ENCODE measurements around the gene OR2T10.
A peak's percentile ranks its signal among the peaks of the same experiment; 100 is the strongest.
"Not testable (repeated sequence)": the region's sequence is repeated elsewhere in the genome, so short reads cannot be mapped to it uniquely, and the experiment has no call there.

OR2T10 gene

GRCh38 chr1:248597589-248597988 is at the start of gene OR2T10:
Gene OR2T10, minus strand, starts transcription at chr1:248597700. Its CDS starts 3,932 bp downstream, at chr1:248593768.
- DNase-seq: no peak

DNA sequence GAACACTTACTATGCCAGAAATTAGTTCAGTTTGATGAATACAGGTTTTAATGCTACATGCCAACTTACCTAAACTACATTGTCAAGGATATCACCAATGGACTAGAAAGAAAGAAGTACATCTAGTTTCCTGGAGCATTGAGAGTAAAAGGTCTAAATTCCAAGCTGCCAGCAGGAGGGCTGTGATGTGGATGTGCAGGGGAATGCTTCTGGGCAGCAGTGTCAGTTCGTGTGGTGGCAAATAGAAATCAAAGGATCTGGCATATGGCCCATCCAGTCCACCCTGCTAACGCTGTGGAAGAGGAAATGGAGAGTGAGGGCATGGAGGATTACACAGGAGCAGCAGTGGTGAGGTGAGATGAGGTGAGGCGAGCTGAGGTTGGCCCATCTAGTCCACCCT is 47.7 kb upstream of the OR2T10 start, which contains the start of gene OR2T35:
OR2T35 (minus strand) TSS at position 101 of the 400 bp plus-strand sequence. CDS start 6,020 bp downstream, outside the sequence.
- not testable (repeated sequence) for DNase-seq

- DNase-seq: not testable (repeated sequence)
Observed at GRCh38 chr1:248642971-248643651, 45.6 kb upstream of the OR2T10 start.

DNA sequence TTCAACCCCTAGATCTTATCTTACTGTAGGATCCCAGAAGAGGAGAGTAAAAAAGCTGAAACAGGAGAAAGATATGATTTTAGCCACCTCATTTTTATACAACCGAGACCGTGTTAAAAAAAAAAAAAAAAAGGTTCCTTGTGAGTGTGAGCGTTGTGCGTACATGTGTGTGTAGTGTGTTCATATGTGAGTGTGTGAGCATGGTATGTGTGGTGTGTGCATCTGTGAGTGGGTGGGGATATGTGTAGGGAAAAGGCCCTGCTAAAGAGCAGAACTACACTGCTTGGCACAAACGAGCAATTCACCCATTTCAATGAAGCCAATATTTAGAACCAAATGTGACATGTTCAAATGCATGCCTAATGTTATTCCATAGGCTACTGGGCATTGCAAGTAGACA is 44.1 kb upstream of the OR2T10 start:
- not testable (repeated sequence) for DNase-seq

DNA sequence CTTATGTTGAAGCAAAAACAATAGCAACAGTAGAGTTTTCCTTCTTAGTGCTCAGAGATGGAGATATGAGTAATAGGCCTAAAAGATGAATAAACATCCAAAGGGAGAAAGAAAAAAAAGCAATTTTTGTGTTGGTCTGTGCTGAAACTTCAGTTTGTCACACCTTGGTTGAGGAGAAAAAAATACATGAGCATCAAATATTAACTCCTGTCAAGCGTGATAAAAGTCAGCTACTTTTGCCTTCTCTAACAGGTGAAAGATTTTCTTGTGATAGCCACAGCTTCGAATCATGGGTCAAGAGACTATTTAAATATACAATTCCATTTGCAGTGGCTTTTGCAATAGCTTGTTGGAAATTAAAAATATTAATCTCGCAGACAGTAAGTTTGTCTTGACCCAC is 43.4 kb upstream of the OR2T10 start:
- not testable (repeated sequence) for DNase-seq

DNA sequence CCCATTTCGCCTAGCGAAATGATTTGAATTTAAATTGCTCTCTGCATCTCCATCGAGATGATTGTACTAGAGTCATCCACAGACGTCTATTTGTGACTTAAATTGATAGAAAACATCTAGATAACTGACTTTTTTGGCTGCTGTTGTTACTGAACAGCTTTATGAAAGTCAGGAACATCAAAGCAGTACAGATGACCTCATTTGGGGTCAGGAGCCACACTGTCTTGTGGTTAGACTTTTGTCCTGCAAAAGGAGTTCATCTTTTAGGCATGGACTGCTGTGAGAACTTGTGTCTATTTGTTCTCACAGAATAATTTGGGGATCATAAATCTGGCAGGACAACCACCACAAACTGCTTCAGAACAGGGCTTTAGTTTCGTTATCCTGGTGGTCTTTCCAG is 42.2 kb upstream of the OR2T10 start:
- DNase-seq: not testable (repeated sequence)

DNA sequence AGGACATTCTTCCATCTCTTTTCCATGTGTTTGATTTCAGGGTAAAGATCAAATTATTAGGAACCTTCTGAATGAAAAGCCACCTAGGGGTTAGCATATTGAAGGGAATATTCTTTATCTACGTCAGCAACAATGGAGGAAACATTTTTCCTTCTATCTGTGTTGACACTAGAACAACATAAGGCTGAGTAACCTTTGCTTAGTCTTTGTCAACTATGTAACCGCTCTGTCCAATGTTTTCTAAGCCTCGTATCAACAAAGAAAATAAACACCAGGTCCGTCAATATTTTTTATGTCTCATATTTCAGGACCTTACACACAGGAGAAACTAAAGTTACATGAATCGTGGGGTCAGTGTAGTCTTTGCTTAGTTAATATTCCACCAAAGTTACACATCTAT is 39.1 kb upstream of the OR2T10 start:
- not testable (repeated sequence) for DNase-seq

GRCh38 chr1:248634991-248635390 is 37.5 kb upstream of the OR2T10 start, which contains the start of gene OR2T11:
Gene OR2T11, minus strand, starts transcription at chr1:248635091. Its CDS starts 7,963 bp downstream, at chr1:248627128.
- not testable (repeated sequence) for DNase-seq

GRCh38 chr1:248631354-248632008 is 34.0 kb upstream of the OR2T10 start:
- no peak for DNase-seq

GRCh38 chr1:248630551-248630950 is 33.1 kb upstream of the OR2T10 start:
- DNase-seq: no peak

DNA sequence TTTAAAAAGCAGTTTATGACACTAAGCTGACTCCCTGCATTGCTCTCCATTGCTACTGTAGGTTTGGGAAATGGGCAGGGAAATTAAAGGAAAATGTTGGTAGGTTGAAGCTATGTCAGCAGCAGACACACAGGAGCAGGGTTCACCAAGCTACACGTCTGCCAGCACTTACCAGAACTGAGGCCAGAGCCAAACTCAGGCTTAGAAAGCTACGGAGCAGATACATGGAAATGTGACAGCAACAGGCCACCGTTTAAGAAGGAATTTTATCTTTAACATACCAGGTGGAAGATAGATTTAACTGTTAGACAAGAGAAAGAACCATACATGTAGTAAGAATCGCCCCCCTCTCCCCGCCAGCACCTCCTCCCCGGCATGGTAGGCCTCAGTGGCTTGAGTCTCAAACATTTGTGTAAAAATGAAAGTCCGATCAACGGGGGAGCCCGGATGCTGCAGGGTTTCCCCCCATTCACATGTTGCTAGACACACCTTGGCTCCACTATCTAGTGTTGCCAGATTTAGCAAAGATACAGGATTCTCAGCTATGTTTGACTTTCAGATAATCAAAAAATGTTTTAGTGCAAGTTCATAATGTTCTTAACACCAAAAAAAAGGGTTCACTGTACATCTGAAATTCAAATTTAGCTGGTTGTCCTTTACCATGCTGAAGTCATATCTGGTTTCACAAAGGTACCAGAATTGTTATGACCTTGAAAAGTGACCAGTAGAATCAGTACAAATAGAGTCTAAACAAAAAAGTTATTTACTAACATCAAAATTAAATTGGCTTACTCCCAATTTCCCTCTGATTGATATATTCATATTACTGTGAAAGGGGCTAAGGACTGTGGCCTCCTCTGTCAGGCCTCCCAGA is 30.7 kb upstream of the OR2T10 start:
- no peak for DNase-seq

DNA sequence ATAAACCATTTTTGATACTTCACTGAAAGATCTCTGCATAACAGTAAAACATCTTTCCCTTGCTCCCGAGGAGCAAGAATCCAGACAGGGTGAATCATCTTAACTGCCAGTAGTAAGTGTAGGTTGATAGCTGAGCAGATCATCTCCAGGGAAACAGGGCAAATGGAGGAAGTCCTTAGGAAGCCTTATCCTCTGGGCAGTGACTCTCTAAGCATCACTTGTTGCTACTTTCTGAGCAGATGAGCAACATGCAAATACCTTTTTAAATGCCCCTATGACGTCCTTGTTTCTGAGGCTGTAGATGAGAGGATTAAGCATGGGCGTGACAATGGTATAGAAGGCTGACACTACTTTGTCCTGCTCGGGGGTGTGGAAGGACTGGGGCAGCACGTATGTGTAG is 28.5 kb upstream of the OR2T10 start:
- no peak for DNase-seq

DNA sequence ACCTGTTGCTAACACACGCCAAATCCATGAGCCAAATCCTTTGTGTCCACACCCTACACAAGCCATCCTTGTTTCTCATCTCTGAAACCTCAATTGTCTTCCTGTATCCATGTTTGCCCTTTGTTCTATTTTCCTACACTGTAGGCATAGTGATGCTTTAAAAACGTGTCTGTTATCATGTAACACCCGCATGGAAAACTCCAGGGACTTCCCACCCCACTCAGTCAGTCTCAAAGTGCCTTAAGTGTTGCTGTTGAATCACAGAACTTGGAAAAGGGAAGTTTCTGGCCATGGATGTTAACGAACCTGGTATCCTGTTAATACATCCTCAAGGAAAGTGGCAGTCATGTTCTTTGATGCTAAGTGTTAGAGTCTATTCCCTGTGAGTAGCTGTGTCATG is 27.7 kb upstream of the OR2T10 start:
- no peak for DNase-seq

DNA sequence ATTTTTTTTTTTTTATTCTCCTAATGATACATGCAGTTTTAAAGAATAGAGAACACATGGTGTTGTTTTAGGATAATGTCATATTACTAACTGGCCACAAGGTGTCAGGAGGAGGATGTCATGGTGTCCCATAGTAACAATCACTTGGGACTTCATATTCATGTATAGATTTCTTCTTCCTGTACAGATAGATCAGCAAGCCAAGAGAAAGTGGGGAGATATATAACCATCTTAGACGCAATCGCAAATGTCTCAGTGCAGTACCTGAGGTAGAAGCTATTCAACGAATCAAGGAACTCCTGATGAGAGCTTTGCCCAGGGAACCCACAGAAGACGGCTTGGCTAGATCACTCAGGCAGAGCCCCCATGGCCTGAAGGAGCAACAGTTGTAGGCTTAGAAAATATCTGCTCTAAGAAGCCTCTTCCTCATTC is 25.1 kb upstream of the OR2T10 start:
- DNase-seq: peak; percentile 38

- no peak for DNase-seq
Observed at GRCh38 chr1:248621770-248622169, 24.3 kb upstream of the OR2T10 start.

- peak; percentile 30 for DNase-seq
Observed at GRCh38 chr1:248618878-248619277, 21.4 kb upstream of the OR2T10 start.

GRCh38 chr1:248618119-248618518 is 20.6 kb upstream of the OR2T10 start:
- DNase-seq: no peak

DNA sequence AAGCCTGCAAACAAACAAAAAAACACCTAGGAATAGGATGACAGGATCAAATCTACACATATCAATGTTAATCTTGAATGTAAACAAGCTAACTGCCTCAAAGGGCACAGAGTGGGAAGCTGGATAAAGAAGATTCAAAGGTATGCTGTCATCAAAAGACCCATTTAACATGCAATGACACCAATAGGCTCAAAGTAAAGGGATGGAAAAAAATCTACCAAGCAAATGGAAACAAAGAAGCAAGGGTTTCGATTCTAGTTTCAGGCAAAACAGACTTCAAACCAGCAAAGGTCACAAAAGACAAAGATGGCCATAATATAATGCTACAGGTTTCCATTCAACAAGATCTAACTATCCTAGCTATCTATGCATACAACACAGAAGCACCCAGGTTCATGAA is 16.2 kb upstream of the OR2T10 start:
- DNase-seq: no peak

DNA sequence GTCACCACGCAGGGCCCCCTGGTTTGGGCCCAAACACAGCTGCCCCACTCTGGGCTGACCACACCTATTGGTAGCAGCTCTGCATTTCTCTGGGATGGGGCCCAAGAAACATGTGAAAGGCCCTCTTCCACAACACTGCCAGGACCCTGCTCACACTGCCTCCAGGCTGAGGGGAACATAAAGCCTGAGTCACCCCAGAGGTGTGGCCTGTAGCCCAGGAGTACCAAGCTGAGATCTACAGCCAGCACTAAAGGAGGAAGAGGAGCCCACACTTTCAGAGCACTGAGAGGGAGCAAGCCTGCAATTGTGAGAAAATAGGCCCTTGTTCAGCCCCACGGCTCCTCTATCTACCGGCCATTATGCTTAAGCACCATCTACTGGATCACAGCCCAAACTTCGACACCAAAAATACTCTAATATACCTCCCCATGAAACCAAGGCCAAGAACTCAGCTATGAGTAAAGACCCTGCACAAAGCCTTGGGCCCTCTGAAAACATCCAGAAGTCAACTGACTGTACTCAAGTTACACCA is 14.4 kb upstream of the OR2T10 start:
- no peak for DNase-seq

DNA sequence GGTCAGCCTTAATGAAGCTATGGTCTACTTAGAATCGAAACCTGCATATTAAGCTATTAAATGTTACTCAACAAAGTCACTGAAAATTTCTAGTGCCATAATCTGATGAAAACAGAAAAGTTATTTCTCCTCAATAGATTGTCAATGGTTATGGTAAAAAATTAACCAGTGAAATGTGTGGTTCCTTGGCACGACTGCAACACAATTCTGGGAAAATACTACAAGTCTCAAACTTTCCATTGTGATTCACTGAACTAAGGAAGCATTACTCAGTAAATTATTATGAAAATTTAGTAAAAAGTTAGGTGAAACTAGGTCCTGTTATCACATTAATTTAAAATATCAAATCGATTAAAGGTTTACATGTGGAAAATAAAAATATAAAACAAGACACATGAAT is 12.8 kb upstream of the OR2T10 start:
- DNase-seq: no peak

GRCh38 chr1:248599396-248599795 is 1.9 kb upstream of the OR2T10 start:
- no peak for DNase-seq

GRCh38 chr1:248596615-248597014 is 885 bp downstream of the OR2T10 start:
- no peak for DNase-seq

GRCh38 chr1:248593226-248593625 is 4.3 kb downstream of the OR2T10 start:
- no peak for DNase-seq

Data from NCI-H2029 (cell line).